WI38 (cell line): ENCODE results near the gene EXOC3L1.

ENCODE experiments used
- H3K4me3 ChIP-seq: 2 replicates; pipeline ENCODE4 v1.5.1; 2011; ENCODE audit warnings: low read depth, mild to moderate bottlenecking, control low read depth, low read length
- CTCF ChIP-seq: IDR thresholded peaks from 2 replicates; pipeline ENCODE4 v1.5.1; 2012; ENCODE audit warnings: low read depth, mild to moderate bottlenecking, control low read depth, low read length

Gene EXOC3L1

GRCh38 chr16:67234180-67234597, 44.3 kb upstream of the EXOC3L1 start:
- TF ChIP-seq CTCF: no peak
- H3K4me3 ChIP-seq: no peak overlapping the region

- no peak for TF ChIP-seq CTCF
- H3K4me3 ChIP-seq: no peak overlapping the region
These were observed 43.7 kb upstream of the EXOC3L1 start for GRCh38 chr16:67233596-67233995.

- no peak overlapping the region for H3K4me3 ChIP-seq
- TF ChIP-seq CTCF: no peak
These were observed 41.1 kb upstream of the EXOC3L1 start for GRCh38 chr16:67230809-67231660.

GRCh38 chr16:67229906-67230808, 40.2 kb upstream of the EXOC3L1 start:
- no peak for TF ChIP-seq CTCF
- H3K4me3 ChIP-seq: no peak overlapping the region

- H3K4me3 ChIP-seq: no peak overlapping the region
- no peak for TF ChIP-seq CTCF
These were observed 39.0 kb upstream of the EXOC3L1 start for GRCh38 chr16:67228905-67229304.

- H3K4me3 ChIP-seq: peak overlapping the region; percentile 99
- no peak for TF ChIP-seq CTCF
These were observed 38.3 kb upstream of the EXOC3L1 start for GRCh38 chr16:67228034-67228785.
